Esophagus squamous epithelium (tissue), 5 donors: ENCODE results near the gene SLC19A1. TPM values are rescaled to one million over a fixed set of nuclear protein-coding genes. Genes with fewer than 3 reads are reported as not detected.
A peak's percentile ranks its signal among the peaks of the same experiment; 100 is the strongest.

ENCODE experiments used
- DNase-seq: peaks from one replicate; lab custom pipeline; 2025; lab: John Stamatoyannopoulos, UW
- H3K27ac ChIP-seq, 4 donors: fragments of 200-600 bp; sonication (generic); one replicate each; pipeline ENCODE4 v1.5.1; 2016 to 2019; ENCODE audit warnings: mild to moderate bottlenecking in 1 of 4
- H3K27me3 ChIP-seq, 4 donors: fragments of 200-600 bp; sonication (generic); 1 replicate in 3 of 4; 2 replicates in 1 of 4; pipeline versions ENCODE4 v1.5.1 to v1.6.0; 2017 to 2021; ENCODE audit warnings: antibody characterized with exemption in 1 of 4
- H3K36me3 ChIP-seq, 3 donors: fragments of 200-600 bp; sonication (generic); one replicate each; pipeline ENCODE4 v1.5.1; 2016 to 2019
- H3K4me1 ChIP-seq, 3 donors: fragments of 200-600 bp; sonication (generic); one replicate each; pipeline ENCODE4 v1.5.1; 2017 to 2019
- H3K4me3 ChIP-seq, 4 donors: fragments of 200-600 bp; sonication (generic); 1 replicate in 3 of 4; 2 replicates in 1 of 4; pipeline ENCODE4 v1.5.1; 2016 to 2019; ENCODE audit warnings: mild to moderate bottlenecking in 2 of 4, moderate library complexity in 1 of 4
- H3K9me3 ChIP-seq, 3 donors: fragments of 200-600 bp; sonication (generic); one replicate each; pipeline ENCODE4 v1.5.1; 2016 to 2019
- CTCF ChIP-seq, 6 experiments: fragments of 450-650 bp in 4 of 6; fragments of 200-600 bp in 2 of 6; sonication (generic) in 2 of 6; IDR thresholded peaks; one replicate each; pipeline ENCODE4 v1.5.1; 2016 to 2019; ENCODE audit warnings: antibody characterized with exemption in 6 of 6, mild to moderate bottlenecking in 4 of 6, moderate library complexity in 4 of 6
- POLR2A ChIP-seq, 4 donors: fragments of 450-650 bp; IDR thresholded peaks; one replicate each; pipeline ENCODE4 v1.6.1; 2017; ENCODE audit warnings: antibody characterized with exemption in 4 of 4, mild to moderate bottlenecking in 4 of 4, moderate library complexity in 3 of 4
- WGBS, 2 donors: methylation state at CpG; one replicate each; pipeline ENCODE4 v1.1.5; 2018; 5-methylcytosine and 5-hydroxymethylcytosine counted together
- intact Hi-C: fragments of 100-400 bp; cut with DNase I; formaldehyde crosslinking; loops from one replicate; pipeline ENCODE4 v1.15.0; 2022
- total RNA-seq, 4 donors: library from RNA; depleted of rRNA; stranded (reverse); fragments of >200 nt; gene quantifications; one replicate each; pipeline ENCODE4 v1.1.0, GENCODE V29; 2016
- donor health status: DM: yes; HTN: yes; CAD: no.

SLC19A1 gene
- total RNA-seq, 4 donors from 2014 or later: 1.6 to 4.6 (median 2.9) TPM

- Histone ChIP-seq H3K27me3 (peaks cover 0 to 19% (median 0%) of the 10 kb centered on the region in 4 donors), H3K36me3 (no peaks in the 10 kb centered on the region), H3K4me3 (no peak overlapping the region), H3K27ac (no peak overlapping the region), H3K4me1 (peaks cover 0 to 5% (median 0%) of the 10 kb centered on the region in 3 donors), H3K9me3 (no peaks in the 10 kb centered on the region)
- intact Hi-C loops: no loop called here
- TF ChIP-seq CTCF (IDR thresholded peaks at IDR 0.05) (no peak), POLR2A (IDR thresholded peaks at IDR 0.05) (no peak)
- no peak for DNase-seq
- WGBS, 2 donors: 57 to 66% methylated on average over 14 of the region's 14 CpGs
Measured at GRCh38 chr21:45573452-45574035, 31.3 kb upstream of the SLC19A1 start.

GRCh38 chr21:45572783-45573451, 30.7 kb upstream of the SLC19A1 start:
- peaks cover 0 to 5% (median 0%) of the 10 kb centered on the region in 3 donors for H3K4me1 ChIP-seq
- TF ChIP-seq CTCF (IDR thresholded peaks at IDR 0.05) (no peak), POLR2A (IDR thresholded peaks at IDR 0.05) (no peak)
- no peaks in the 10 kb centered on the region for H3K9me3 ChIP-seq
- no peaks in the 10 kb centered on the region for H3K36me3 ChIP-seq
- no peak overlapping the region for H3K27ac ChIP-seq
- no peak for DNase-seq
- H3K4me3 ChIP-seq: no peak overlapping the region
- WGBS, 2 donors: 32 to 37% methylated on average over 9 to 10 of the region's 11 CpGs
- intact Hi-C loops: no loop called here
- peaks cover 0 to 16% (median 0%) of the 10 kb centered on the region in 4 donors for H3K27me3 ChIP-seq

GRCh38 chr21:45572231-45572630, 30.0 kb upstream of the SLC19A1 start:
- peaks cover 0 to 5% (median 0%) of the 10 kb centered on the region in 3 donors for H3K4me1 ChIP-seq
- WGBS, 2 donors: 93 to 100% methylated on average over 5 of the region's 8 CpGs
- H3K9me3 ChIP-seq: no peaks in the 10 kb centered on the region
- intact Hi-C loops: no loop called here
- no peak for DNase-seq
- no peak overlapping the region for H3K4me3 ChIP-seq
- no peak overlapping the region for H3K27ac ChIP-seq
- no peak for TF ChIP-seq POLR2A (IDR thresholded peaks at IDR 0.05)
- no peak for TF ChIP-seq CTCF (IDR thresholded peaks at IDR 0.05)
- peaks cover 0 to 18% (median 0%) of the 10 kb centered on the region in 4 donors for H3K27me3 ChIP-seq
- no peaks in the 10 kb centered on the region for H3K36me3 ChIP-seq

GRCh38 chr21:45571641-45572040, 29.4 kb upstream of the SLC19A1 start:
- no peak for TF ChIP-seq CTCF (IDR thresholded peaks at IDR 0.05)
- H3K4me3 ChIP-seq: no peak overlapping the region

More at GRCh38 chr21:45571641-45572040, 29.4 kb upstream of the SLC19A1 start:
- intact Hi-C loops: no loop called here
- WGBS, 2 donors: 78 to 80% methylated on average over 13 to 15 of the region's 15 CpGs
- Histone ChIP-seq H3K4me1 (peaks cover 0 to 5% (median 0%) of the 10 kb centered on the region in 3 donors), H3K27ac (peak overlapping the region in 1 of 4 donors; percentile 14), H3K9me3 (no peaks in the 10 kb centered on the region), H3K27me3 (peaks cover 0 to 14% (median 0%) of the 10 kb centered on the region in 4 donors), H3K36me3 (no peaks in the 10 kb centered on the region)
- DNase-seq: no peak
